ENCODE data around the gene PARP16. TPM values are rescaled to one million over a fixed set of nuclear protein-coding genes. Genes with fewer than 3 reads are reported as not detected.

The PARP16 gene
- total RNA-seq, 2 donors from 2014 or later, result 12.1 to 24.7 TPM

GRCh38 chr15:65326117-65326526 lies 39.4 kb upstream of the PARP16 start:
- ATAC-seq (no peak), DNase-seq (ENCODE audit: low spot score in 2 of 2) (no peak)
- no peak overlapping the region for H3K27ac Mint-ChIP-seq
- H3K36me3 Mint-ChIP-seq, result no peaks in the 10 kb centered on the region
- no peaks in the 10 kb centered on the region for H3K9me3 Mint-ChIP-seq

- Mint-ChIP-seq H3K9me3 (no peaks in the 10 kb centered on the region), H3K27ac (no peak overlapping the region), H3K36me3 (no peaks in the 10 kb centered on the region)
- ATAC-seq (no peak), DNase-seq (ENCODE audit: low spot score in 2 of 2) (no peak)
Measured at GRCh38 chr15:65323071-65323511, 36.4 kb upstream of the PARP16 start.

DNA sequence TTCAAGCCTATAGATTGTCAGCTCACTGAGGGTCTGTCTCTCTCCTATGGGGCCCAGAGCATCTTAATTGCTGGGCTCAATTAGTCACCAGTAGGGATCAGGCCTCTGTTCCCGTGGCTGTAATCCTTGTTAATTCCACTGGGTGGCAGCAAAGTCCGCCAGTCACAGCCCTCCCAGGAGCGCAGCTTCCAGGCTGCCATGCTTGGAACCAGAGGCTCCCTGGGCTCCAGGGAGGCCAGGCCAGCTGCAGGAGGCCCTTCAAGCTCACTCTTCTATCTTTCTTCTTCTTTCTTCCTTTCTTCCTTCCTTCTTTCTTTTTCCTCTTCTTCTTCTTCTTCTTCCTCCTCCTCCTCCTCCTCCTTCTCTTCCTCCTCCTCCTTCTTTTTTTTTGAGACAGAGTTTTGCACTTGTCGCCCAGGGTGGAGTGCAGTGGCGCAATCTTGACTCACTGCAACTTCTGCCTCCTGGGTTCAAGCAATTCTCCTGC lies 32.2 kb upstream of the PARP16 start:
- H3K9me3 Mint-ChIP-seq, result no peaks in the 10 kb centered on the region

DNA sequence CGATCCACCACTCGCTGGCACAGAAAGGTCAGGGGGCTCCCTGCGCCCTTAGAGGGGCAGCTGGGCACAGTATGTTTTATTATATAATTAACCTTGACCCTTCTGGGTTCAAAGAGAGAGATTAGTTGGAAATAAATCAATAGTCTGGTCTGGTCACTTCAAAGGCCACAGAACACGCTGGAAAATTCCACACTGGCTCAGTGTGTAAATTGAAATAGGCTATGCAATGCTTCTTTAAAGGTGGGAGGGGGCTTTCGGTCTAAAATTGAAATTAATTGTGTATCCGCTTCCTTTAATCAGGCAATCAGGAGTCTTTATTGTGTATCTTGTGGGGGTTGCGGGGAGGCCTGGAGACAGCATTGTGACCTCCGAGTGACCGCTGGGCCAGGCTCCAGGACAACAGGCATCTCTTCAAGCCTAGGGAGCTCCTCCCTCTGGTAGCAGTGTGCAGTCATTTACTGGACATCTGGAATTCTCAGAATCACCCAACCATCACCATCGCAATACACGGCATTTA lies 25.8 kb upstream of the PARP16 start:
- Mint-ChIP-seq H3K36me3 (no peaks in the 10 kb centered on the region), H3K9me3 (no peaks in the 10 kb centered on the region), H3K27ac (no peak overlapping the region)
- ATAC-seq, result no peak
- DNase-seq (ENCODE audit: low spot score in 2 of 2), result no peak

More for the DNA sequence above, 32.2 kb upstream of the PARP16 start:
- peak; percentile 78 for DNase-seq (ENCODE audit: low spot score in 2 of 2)
- Mint-ChIP-seq H3K36me3 (no peaks in the 10 kb centered on the region), H3K27ac (no peak overlapping the region)
- ATAC-seq, result peak; percentile 99 to 100

GRCh38 chr15:65311760-65312159 lies 25.1 kb upstream of the PARP16 start:
- Mint-ChIP-seq H3K36me3 (no peaks in the 10 kb centered on the region), H3K27ac (no peak overlapping the region), H3K9me3 (no peaks in the 10 kb centered on the region)
- no peak for DNase-seq (ENCODE audit: low spot score in 2 of 2)
- ATAC-seq, result no peak

DNA sequence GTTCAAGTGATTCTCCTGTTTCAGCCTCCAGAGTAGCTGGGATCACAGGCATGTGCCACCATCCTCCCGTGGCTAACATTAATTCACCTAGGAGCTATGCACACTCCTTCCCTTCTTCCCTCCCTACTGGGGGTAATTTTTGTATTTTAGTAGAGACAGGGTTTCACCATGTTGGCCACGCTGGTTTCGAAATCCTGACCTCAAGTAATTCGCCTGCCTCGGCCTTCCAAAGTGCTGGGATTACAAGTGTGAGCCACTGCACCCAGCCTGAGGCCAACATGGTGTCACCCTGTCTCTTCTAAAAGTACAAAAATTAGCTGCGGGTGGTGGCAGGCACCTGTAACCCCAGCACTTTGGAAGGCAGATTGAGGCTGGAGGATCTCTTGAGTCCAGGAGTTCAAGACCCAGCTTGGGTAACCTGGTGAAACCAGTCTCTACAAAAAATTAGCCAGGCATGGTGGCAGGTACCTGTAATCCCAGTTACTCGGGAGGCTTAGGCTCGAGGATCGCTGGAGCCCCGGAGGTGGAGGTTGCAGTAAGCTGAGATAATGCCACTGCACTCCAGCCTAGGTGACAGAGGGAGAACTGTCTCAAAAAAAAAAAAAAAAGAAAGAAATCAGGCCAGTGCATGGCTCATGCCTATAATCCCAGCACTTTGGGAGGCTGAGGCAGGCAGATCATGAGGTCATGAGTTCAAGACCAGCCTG lies 23.9 kb upstream of the PARP16 start:
- no peak overlapping the region for H3K27ac Mint-ChIP-seq
- H3K36me3 Mint-ChIP-seq, result no peaks in the 10 kb centered on the region
- DNase-seq (ENCODE audit: low spot score in 2 of 2) (no peak), ATAC-seq (no peak)
- no peaks in the 10 kb centered on the region for H3K9me3 Mint-ChIP-seq

DNA sequence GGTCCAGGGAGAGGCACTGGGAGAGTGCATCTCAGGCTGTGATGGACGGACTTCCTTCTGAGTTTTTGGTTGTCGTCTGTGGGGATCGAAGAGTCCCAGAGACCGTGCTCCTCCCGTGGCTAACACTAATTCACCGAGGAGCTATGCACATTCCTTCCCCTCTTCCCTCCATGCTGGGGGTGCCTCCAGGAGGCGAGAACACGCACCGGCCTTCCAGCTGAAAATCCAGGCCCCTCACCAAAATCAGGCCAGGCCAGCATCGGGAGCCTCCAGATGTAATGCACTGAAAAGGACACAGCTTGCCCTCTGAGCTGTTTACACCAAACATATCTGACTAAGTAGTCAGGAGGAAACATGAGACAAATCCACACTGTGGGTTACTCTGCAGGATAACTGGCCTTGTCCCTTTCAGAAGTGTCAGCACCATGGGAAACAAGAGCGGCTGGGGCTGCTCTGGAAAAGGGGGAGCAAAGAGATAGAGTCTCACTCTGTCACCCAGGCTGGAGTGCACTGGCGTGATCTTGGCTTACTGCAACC lies 23.3 kb upstream of the PARP16 start:
- Mint-ChIP-seq H3K9me3 (no peaks in the 10 kb centered on the region), H3K36me3 (no peaks in the 10 kb centered on the region), H3K27ac (no peak overlapping the region)
- ATAC-seq (no peak), DNase-seq (ENCODE audit: low spot score in 2 of 2) (no peak)

- no peak overlapping the region for H3K27ac Mint-ChIP-seq
- no peaks in the 10 kb centered on the region for H3K9me3 Mint-ChIP-seq
- no peaks in the 10 kb centered on the region for H3K36me3 Mint-ChIP-seq
- no peak for ATAC-seq
- no peak for DNase-seq (ENCODE audit: low spot score in 2 of 2)
Measured at GRCh38 chr15:65307978-65308377, 21.3 kb upstream of the PARP16 start.

- Mint-ChIP-seq H3K36me3 (no peaks in the 10 kb centered on the region), H3K27ac (peak overlapping the region in 1 of 2 donors; percentile 100), H3K9me3 (no peaks in the 10 kb centered on the region)
- ATAC-seq (no peak), DNase-seq (ENCODE audit: low spot score in 2 of 2) (no peak)
Measured at GRCh38 chr15:65306551-65306950, 19.9 kb upstream of the PARP16 start.

DNA sequence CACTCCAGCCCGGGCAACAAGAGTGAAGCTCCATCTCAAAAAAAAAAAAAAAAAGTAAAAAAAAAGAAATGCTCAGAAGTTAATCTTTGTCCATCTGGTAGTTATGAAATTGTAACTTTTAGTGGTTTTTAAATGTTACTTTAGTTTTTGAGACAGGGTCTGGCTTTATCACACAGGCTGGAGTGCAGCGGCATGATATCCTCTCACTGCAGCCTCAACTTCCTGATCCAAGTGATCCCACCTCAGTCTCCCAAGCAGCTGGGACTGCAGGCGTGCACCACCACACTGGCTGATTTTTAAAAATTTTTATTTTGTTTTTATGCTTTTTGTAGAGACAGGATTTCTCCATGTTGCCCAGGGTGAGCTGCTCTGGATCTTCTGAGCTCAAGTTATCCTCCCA lies 19.1 kb upstream of the PARP16 start:
- H3K27ac Mint-ChIP-seq, result peak overlapping the region; percentile 100
- no peaks in the 10 kb centered on the region for H3K9me3 Mint-ChIP-seq
- no peaks in the 10 kb centered on the region for H3K36me3 Mint-ChIP-seq
- no peak for DNase-seq (ENCODE audit: low spot score in 2 of 2)
- ATAC-seq, result no peak

GRCh38 chr15:65305150-65305758 lies 18.6 kb upstream of the PARP16 start:
- no peaks in the 10 kb centered on the region for H3K36me3 Mint-ChIP-seq
- H3K9me3 Mint-ChIP-seq, result no peaks in the 10 kb centered on the region
- DNase-seq (ENCODE audit: low spot score in 2 of 2) (no peak), ATAC-seq (no peak)
- peak overlapping the region; percentile 100 for H3K27ac Mint-ChIP-seq

DNA sequence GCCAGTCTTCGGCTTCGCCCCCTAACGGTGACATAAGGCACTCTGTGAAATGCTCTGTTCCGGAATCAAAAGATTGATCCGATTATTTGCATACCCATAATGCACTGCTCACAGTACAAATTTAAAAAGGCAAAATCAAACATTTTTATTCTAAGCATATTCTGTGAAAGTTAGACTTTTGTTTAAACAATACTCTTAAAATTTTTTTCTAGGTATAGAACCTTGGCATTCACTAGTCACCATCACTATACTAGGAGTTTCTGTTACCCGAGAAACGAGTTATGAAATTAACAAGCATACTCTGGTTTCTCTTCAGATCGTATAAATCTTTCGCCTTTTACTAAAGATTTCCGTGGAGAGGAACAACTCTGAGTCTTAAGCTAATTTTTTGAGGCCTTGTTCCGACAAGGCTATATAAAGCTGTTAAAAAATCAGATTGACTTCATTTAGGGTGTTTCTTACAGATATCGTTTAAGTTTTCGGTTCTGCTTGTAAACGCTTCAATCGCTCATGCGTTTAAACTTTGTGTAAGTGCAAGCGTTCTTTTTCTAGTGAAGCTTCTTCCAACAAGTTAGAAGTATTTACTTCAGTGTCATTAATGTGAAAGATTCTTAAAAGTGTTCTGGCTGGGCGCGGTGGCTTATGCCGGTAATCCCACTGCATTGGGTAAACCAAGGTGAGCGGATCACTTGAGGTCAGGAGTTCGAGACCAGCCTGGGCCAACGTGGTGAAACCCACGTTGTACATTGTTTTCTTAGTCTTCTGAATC lies 17.9 kb upstream of the PARP16 start, which contains the start of gene RNU5B-1:
RNU5B-1 (plus strand) TSS at position 297 of the 769 bp plus-strand sequence.
- H3K9me3 Mint-ChIP-seq, result no peaks in the 10 kb centered on the region
- DNase-seq (ENCODE audit: low spot score in 2 of 2) (peak; percentile 76 to 86), ATAC-seq (peak; percentile 79)
- no peaks in the 10 kb centered on the region for H3K36me3 Mint-ChIP-seq
- peak within 1 kb of the TSS; percentile 100 for H3K27ac Mint-ChIP-seq

- DNase-seq (ENCODE audit: low spot score in 2 of 2) (no peak), ATAC-seq (peak in 1 of 2 donors; percentile 3)
- Mint-ChIP-seq H3K9me3 (no peaks in the 10 kb centered on the region), H3K27ac (peak overlapping the region; percentile 100), H3K36me3 (no peaks in the 10 kb centered on the region)
Measured at GRCh38 chr15:65303687-65304380, 17.2 kb upstream of the PARP16 start.

DNA sequence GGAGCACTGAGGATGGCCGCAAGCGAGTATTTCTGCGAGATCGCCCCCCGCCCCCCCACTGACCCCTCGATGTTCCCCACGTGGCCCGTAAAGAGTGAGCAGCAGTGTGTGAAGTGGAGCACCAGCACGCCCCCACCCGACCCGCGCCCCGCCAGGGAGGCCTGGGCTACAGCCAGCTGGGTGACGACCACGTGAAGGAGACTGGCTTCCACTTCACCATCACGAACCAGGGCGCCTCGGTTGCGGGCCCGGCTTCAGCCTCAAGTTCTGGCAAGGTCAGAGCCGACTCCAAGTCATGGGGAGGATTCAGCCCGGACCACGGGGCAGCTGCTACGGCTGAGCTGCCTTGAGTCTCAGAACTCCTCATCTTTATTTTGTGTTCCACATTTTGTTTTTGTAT lies 15.4 kb upstream of the PARP16 start:
- Mint-ChIP-seq H3K27ac (no peak overlapping the region), H3K9me3 (no peaks in the 10 kb centered on the region), H3K36me3 (no peaks in the 10 kb centered on the region)
- DNase-seq (ENCODE audit: low spot score in 2 of 2) (no peak), ATAC-seq (no peak)

- no peak for ATAC-seq
- Mint-ChIP-seq H3K36me3 (no peaks in the 10 kb centered on the region), H3K27ac (peak overlapping the region; percentile 65 to 98), H3K9me3 (no peaks in the 10 kb centered on the region)
- DNase-seq (ENCODE audit: low spot score in 2 of 2), result no peak
Measured at GRCh38 chr15:65300924-65301441, 14.3 kb upstream of the PARP16 start.

GRCh38 chr15:65298731-65299130 lies 12.0 kb upstream of the PARP16 start:
- no peaks in the 10 kb centered on the region for H3K36me3 Mint-ChIP-seq
- DNase-seq (ENCODE audit: low spot score in 2 of 2) (no peak), ATAC-seq (no peak)
- peak overlapping the region; percentile 88 to 97 for H3K27ac Mint-ChIP-seq
- H3K9me3 Mint-ChIP-seq, result no peaks in the 10 kb centered on the region
